Type B pancreatic cell (in vitro differentiated cells): Measurements from ENCODE around the gene MACROH2A2. TPM values are rescaled to one million over a fixed set of nuclear protein-coding genes. Genes with fewer than 3 reads are reported as not detected.

Experiments used
- DNase-seq: peaks from one replicate; pipeline ENCODE4 v3.0.0; 2021; ENCODE audit warnings: mixed read lengths; ENCODE audit not compliant: unreplicated experiment; ENCODE audit errors: extremely low spot score
- H3K27ac Mint-ChIP-seq: 2 replicates; pipeline ENCODE4 v1.8.0; 2021; ENCODE audit warnings: mild to moderate bottlenecking, mixed read lengths
- H3K27me3 Mint-ChIP-seq: 2 replicates; pipeline ENCODE4 v1.8.0; 2021; ENCODE audit warnings: mixed read lengths
- H3K36me3 Mint-ChIP-seq: 2 replicates; pipeline ENCODE4 v1.8.0; 2021; ENCODE audit warnings: mixed read lengths
- H3K4me1 Mint-ChIP-seq: one replicate; pipeline ENCODE4 v1.8.0; 2021; ENCODE audit warnings: mixed read lengths; ENCODE audit not compliant: unreplicated experiment
- H3K4me3 Mint-ChIP-seq: 2 replicates; pipeline ENCODE4 v1.8.0; 2021; ENCODE audit warnings: mild to moderate bottlenecking, mixed read lengths
- H3K9me3 Mint-ChIP-seq: 2 replicates; pipeline ENCODE4 v1.8.0; 2021; ENCODE audit warnings: mixed read lengths
- CTCF ChIP-seq: fragments of 200-600 bp; sonication (generic); conservative IDR thresholded peaks from 2 replicates; pipeline ENCODE4 v1.5.0; 2021; ENCODE audit warnings: antibody characterized with exemption, mild to moderate bottlenecking
- total RNA-seq: library from RNA; stranded (reverse); gene quantifications from 2 replicates; pipeline ENCODE4 v1.2.1, GENCODE V29; 2021; ENCODE audit warnings: low replicate concordance

The MACROH2A2 gene
- total RNA-seq, 1 donor from 2014 or later, result 117 TPM

GRCh38 chr10:70088308-70088698 is 35.7 kb downstream of the MACROH2A2 start:
- H3K27ac Mint-ChIP-seq, result no peak overlapping the region
- H3K36me3 Mint-ChIP-seq, result peaks cover 31% of the 10 kb centered on the region
- no peaks in the 10 kb centered on the region for H3K9me3 Mint-ChIP-seq
- no peak overlapping the region for H3K4me3 Mint-ChIP-seq
- peaks cover 16% of the 10 kb centered on the region for H3K4me1 Mint-ChIP-seq
- no peak for DNase-seq
- H3K27me3 Mint-ChIP-seq, result no peaks in the 10 kb centered on the region
- TF ChIP-seq CTCF, result no peak

- Mint-ChIP-seq H3K27ac (no peak overlapping the region), H3K4me3 (no peak overlapping the region), H3K4me1 (peaks cover 10% of the 10 kb centered on the region), H3K36me3 (peaks cover 39% of the 10 kb centered on the region), H3K9me3 (no peaks in the 10 kb centered on the region), H3K27me3 (no peaks in the 10 kb centered on the region)
- no peak for TF ChIP-seq CTCF
- no peak for DNase-seq
These were observed 37.4 kb downstream of the MACROH2A2 start for GRCh38 chr10:70090013-70090412.

GRCh38 chr10:70090951-70091350 is 38.3 kb downstream of the MACROH2A2 start:
- DNase-seq, result no peak
- peaks cover 43% of the 10 kb centered on the region for H3K36me3 Mint-ChIP-seq
- H3K27ac Mint-ChIP-seq, result no peak overlapping the region
- H3K9me3 Mint-ChIP-seq, result no peaks in the 10 kb centered on the region
- no peak overlapping the region for H3K4me3 Mint-ChIP-seq
- no peaks in the 10 kb centered on the region for H3K27me3 Mint-ChIP-seq
- peaks cover 3% of the 10 kb centered on the region for H3K4me1 Mint-ChIP-seq
- TF ChIP-seq CTCF, result no peak

- no peaks in the 10 kb centered on the region for H3K27me3 Mint-ChIP-seq
- DNase-seq, result no peak
- H3K4me1 Mint-ChIP-seq, result peaks cover 3% of the 10 kb centered on the region
- H3K4me3 Mint-ChIP-seq, result no peak overlapping the region
- H3K27ac Mint-ChIP-seq, result no peak overlapping the region
- peaks cover 50% of the 10 kb centered on the region for H3K36me3 Mint-ChIP-seq
- H3K9me3 Mint-ChIP-seq, result no peaks in the 10 kb centered on the region
- TF ChIP-seq CTCF, result no peak
These were observed 39.7 kb downstream of the MACROH2A2 start for GRCh38 chr10:70092389-70092718.

- peaks cover 53% of the 10 kb centered on the region for H3K36me3 Mint-ChIP-seq
- H3K4me1 Mint-ChIP-seq, result peaks cover 3% of the 10 kb centered on the region
These were observed 40.8 kb downstream of the MACROH2A2 start for GRCh38 chr10:70093335-70093944.

More at GRCh38 chr10:70093335-70093944, 40.8 kb downstream of the MACROH2A2 start:
- no peak overlapping the region for H3K27ac Mint-ChIP-seq
- H3K9me3 Mint-ChIP-seq, result no peaks in the 10 kb centered on the region
- no peak for DNase-seq
- H3K27me3 Mint-ChIP-seq, result no peaks in the 10 kb centered on the region
- no peak overlapping the region for H3K4me3 Mint-ChIP-seq
- TF ChIP-seq CTCF, result no peak
